Activated naive CD4-positive, alpha-beta T cell treated with Interleukin-2 at 50 U/mL for 16 hours (primary cell): ENCODE measurements around the gene DMBX1.

Experiments used
- DNase-seq: peaks from one replicate; pipeline ENCODE4 v3.0.0-alpha.2; 2020

Gene DMBX1

DNA sequence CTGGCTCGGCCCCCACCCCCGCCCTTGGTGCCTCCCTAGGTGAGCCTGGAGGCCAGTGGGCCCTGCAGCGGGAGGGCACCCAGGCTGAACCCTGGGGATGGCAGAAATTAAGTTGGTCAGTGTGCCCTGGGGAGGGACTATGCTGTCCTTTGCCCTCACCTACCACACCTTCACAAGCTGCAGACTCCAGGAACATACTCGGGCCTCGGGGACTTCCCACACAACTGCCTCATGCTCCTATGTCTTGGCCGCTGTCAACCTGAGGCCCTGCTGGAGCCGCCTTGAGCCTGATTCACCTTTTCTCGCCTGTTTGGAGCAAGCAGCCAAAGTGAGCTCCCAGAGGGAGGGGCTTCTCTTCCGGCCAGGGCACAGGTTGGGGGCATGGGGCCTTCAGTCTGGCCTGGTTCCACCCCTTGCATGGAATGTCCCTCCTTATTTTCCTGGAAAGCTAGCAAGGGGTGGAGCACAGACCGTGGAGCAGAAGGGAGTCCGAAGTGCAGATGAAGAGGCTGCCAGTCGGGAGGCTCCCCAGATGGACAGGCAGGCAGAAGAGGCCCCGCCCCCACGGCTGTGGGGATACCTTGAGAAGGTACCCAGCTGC lies 37.2 kb downstream of the DMBX1 start:
- DNase-seq = no peak

- peak; percentile 80 for DNase-seq
Measured at GRCh38 chr1:46527474-46528296, 38.0 kb downstream of the DMBX1 start.

DNA sequence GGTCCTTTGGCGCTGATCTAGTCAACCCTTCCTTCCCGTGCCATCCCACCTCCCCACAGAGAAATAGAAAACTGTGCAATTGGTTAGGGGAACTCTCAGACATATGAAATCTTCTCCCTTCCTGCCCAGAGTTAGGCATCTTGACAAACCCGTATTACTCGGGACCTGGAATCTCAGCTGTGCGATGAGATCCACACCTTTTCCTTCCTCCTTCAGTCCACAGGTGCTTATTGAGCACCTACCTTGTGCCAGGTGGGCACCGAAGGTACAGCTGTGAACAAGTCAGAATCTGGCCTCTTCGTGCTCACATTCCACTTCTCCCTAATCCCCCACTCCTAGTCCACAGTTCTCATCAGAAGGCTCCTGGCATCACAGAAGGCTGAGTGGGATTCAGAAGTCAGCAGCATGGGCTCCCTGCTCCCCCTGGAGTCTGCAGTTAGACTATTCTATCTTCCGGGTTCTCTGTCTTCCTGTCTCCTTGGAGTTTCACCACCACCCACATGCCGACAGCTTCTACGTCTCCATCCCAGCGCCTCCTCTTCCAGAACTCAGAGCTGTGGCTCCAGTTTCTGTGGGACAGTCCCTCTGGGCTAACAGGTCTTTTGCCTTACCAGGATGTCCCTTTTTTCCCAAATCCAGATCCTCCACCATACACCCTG lies 38.8 kb downstream of the DMBX1 start:
- DNase-seq = no peak

- DNase-seq = no peak
Measured at GRCh38 chr1:46529031-46529630, 39.5 kb downstream of the DMBX1 start.

DNA sequence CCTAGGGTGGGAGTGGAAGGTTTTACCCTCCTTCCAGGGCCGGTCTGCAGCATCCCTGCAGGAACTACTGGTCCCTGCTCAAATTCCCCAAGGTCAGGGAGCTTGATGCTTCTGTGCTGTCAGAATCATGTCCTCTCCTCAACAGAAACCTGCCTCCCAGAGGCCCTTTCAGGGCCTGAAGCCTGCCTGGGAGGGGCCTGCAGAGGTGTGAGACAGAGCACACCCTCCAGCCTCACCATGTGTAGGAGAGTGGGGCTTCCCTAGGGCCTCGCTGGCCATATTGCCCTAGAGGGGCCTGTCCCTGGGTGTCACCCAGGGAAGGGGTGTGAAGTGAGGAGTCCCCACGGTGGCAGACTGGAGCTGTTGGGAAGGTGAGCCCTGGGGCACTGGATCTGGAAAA lies 40.7 kb downstream of the DMBX1 start:
- no peak for DNase-seq

DNA sequence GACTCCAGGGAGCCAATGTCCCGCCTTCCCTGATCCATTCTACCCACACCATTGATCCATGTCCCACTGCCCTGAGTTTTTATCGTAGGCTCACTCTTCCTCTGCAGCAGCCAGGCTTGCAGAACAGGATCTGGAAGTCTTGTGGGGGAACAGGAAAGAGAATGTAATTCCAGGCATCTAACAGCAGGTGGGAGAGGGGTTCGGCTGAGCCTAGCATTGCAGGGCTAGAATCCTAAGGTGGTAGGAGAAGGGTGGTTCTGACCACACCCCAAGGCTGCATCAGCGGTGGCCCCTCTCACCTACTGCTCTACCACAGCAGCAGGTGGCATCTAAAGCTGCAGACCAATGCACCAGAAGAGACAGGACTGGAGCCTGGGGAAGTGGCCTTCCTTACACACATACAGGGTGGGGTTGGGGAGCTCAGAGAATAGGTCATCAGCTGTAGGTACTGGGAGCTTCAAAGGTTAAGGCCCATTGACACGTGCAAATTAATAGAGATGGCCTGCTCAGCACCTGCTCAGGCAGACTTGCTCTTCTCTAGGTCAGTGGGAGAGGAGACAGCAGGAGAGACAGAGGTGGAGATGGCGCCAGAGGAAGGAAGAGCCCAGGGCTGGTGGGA lies 41.3 kb downstream of the DMBX1 start:
- no peak for DNase-seq

DNA sequence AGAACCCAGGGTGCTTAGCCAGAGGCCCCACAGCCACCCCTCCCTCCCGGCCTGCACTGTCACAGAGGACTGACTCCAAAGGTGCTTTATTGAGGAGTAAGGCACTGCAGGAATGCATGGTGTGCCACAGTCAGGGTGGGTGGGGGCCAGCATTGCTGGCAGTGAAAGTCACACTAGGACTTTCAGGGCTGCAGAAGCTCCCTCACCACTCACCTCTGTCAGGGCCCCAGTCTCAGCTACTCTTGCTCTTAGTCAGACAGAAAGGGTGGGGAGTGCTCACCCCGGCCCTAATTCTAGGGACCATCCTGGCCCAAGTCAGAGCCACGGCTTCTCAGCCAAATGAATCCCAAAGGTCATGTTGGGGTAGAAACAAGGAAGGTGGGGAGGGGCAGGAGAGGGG lies 42.5 kb downstream of the DMBX1 start:
- DNase-seq = no peak

DNA sequence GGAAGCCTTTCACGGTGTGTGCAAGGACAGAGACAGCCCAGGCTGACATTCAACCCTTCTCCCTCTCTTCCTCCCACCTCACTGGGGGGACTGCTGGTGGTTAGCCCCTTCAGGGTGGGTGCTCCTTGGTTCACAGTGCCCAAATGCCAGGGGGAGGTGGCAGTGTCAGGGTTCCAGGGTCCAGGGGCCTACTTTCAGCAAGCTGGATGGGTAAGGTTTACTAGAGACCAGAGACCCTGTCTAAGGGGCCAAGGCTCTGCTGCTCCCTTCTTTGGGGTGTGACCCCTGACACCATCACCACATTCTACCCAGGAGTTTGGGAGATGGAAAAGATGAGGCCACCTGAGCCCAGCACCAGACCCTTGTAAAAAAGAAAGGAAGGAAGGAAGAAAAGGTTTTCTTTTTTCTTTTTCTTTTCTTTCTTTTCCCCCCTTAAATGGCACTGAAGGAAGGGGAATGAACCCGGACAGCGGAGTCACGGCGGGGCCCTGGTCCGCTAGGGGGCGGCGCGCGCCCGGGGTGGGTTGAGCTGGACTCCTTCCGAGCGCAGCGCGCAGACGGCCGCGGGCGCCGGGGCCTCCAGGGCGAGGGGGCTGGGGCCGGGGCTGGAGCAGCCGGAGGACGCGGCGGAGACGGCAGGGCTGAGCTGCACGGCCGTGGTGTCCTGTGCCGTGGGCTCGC lies 43.0 kb downstream of the DMBX1 start:
- peak; percentile 75 for DNase-seq

DNA sequence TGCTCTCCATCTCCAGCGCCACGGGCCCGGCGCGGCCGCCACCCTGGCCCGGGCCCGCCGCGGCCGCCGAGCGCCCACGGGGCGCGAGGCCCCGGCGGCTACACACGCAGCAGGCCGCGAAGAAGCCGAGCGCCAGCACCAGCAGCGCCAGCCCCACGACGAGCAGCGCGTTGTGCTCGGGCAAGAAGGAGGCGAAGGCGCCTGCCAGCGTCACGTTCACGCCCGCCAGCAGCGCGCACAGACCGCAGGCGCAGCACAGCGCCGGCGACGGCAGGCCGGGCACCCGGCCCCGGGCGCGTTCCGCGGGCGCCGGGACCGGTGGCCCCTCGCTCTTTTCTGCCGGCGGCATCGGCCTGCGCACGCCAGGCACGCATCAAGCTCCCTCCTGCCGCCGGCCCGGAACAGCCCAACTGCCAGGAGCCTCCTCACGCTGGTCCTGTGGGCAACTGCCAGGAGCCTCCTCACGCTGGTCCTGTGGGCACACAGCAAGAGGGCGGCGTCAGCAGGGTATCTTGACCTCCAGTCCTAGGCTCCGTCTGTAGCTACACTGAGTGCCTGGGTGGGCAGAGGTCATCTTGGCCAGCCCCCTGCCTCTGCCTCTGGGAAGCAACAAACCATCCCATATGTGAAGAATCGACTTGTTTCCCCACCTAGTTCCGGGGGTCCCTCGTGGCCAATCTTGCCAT lies 43.7 kb downstream of the DMBX1 start:
- peak; percentile 56 for DNase-seq

GRCh38 chr1:46535063-46535462 lies 45.4 kb downstream of the DMBX1 start:
- DNase-seq = peak; percentile 25

DNA sequence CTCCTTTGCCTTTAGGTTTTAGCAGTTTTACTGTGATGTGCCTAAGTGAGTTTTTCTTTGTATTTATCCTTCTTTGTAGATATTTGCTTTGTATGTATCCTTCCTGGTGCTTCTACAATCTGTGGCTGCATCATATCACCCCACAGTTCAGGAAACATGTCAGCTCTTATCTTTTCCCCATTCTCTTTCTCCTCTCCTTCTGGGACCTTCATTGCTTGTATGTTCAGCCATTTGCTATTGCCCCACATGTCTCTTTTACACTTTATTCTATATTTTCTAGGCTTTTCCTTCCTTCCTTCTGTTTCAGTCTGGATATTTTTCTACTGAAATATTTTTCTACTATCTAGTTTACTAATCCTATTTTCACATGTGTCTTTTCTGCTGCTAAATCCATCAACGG lies 46.9 kb downstream of the DMBX1 start:
- no peak for DNase-seq

GRCh38 chr1:46537651-46538050 lies 48.0 kb downstream of the DMBX1 start:
- no peak for DNase-seq

GRCh38 chr1:46538147-46538546 lies 48.5 kb downstream of the DMBX1 start:
- DNase-seq = no peak
